ENCODE data around the gene VPREB3. TPM values are rescaled to one million over a fixed set of nuclear protein-coding genes. Genes with fewer than 3 reads are reported as not detected.
A peak's percentile ranks its signal among the peaks of the same experiment; 100 is the strongest.

The VPREB3 gene
- total RNA-seq, 1 experiment from 2014 or later: 642 TPM

- no peaks in the 10 kb centered on the region for H3K9me3 ChIP-seq (ENCODE audit: low read length)
- no peak for DNase-seq
- H3K9me2 ChIP-seq (replicated peaks; ENCODE audit: insufficient read depth, low read length): no peaks in the 10 kb centered on the region
- no peak overlapping the region for H3K4me2 ChIP-seq (ENCODE audit: low read depth, low read length, poor library complexity, severe bottlenecking)
- no peak overlapping the region for H3K9ac ChIP-seq (ENCODE audit: low read length)
- no peak overlapping the region for H3K27ac ChIP-seq (ENCODE audit: low read length)
- peaks cover 47% of the 10 kb centered on the region; the same call in 1 of the 2 replicates for H3K36me3 ChIP-seq (ENCODE audit: insufficient read depth, low read length)
- H3K79me2 ChIP-seq (ENCODE audit: low read length): peaks cover 59% of the 10 kb centered on the region
- no peaks in the 10 kb centered on the region for H3K27me3 ChIP-seq (ENCODE audit: low read length)
- H2AFZ ChIP-seq (ENCODE audit: low read length): no peak overlapping the region
- H3K4me3 ChIP-seq (ENCODE audit: low read length): no peak overlapping the region
- H3K4me1 ChIP-seq (ENCODE audit: low read length): peaks cover 27% of the 10 kb centered on the region
- peaks cover 37% of the 10 kb centered on the region for H4K20me1 ChIP-seq (ENCODE audit: insufficient read depth, low read depth, low read length)
Measured at GRCh38 chr22:23791738-23792645, 37.8 kb upstream of the VPREB3 start.

GRCh38 chr22:23790819-23791737, 36.9 kb upstream of the VPREB3 start:
- H3K4me2 ChIP-seq (ENCODE audit: low read depth, low read length, poor library complexity, severe bottlenecking): no peak overlapping the region
- no peak overlapping the region for H3K9ac ChIP-seq (ENCODE audit: low read length)
- H3K79me2 ChIP-seq (ENCODE audit: low read length): peaks cover 59% of the 10 kb centered on the region
- H2AFZ ChIP-seq (ENCODE audit: low read length): no peak overlapping the region
- H3K27me3 ChIP-seq (ENCODE audit: low read length): no peaks in the 10 kb centered on the region
- peaks cover 33% of the 10 kb centered on the region for H3K4me1 ChIP-seq (ENCODE audit: low read length)
- H3K36me3 ChIP-seq (ENCODE audit: insufficient read depth, low read length): peaks cover 40% of the 10 kb centered on the region; the same call in 1 of the 2 replicates
- no peak overlapping the region for H3K27ac ChIP-seq (ENCODE audit: low read length)
- no peak overlapping the region for H3K4me3 ChIP-seq (ENCODE audit: low read length)
- H3K9me2 ChIP-seq (replicated peaks; ENCODE audit: insufficient read depth, low read length): no peaks in the 10 kb centered on the region
- no peak for DNase-seq
- H4K20me1 ChIP-seq (ENCODE audit: insufficient read depth, low read depth, low read length): peaks cover 37% of the 10 kb centered on the region
- H3K9me3 ChIP-seq (ENCODE audit: low read length): no peaks in the 10 kb centered on the region

GRCh38 chr22:23789638-23790037, 35.4 kb upstream of the VPREB3 start:
- no peak overlapping the region for H3K4me3 ChIP-seq (ENCODE audit: low read length)
- peaks cover 59% of the 10 kb centered on the region for H3K79me2 ChIP-seq (ENCODE audit: low read length)
- H3K27ac ChIP-seq (ENCODE audit: low read length): peak overlapping the region; percentile 92

GRCh38 chr22:23789121-23789520, 34.9 kb upstream of the VPREB3 start:
- no peak overlapping the region for H2AFZ ChIP-seq (ENCODE audit: low read length)
- H3K4me3 ChIP-seq (ENCODE audit: low read length): no peak overlapping the region
- no peaks in the 10 kb centered on the region for H3K27me3 ChIP-seq (ENCODE audit: low read length)
- peaks cover 37% of the 10 kb centered on the region for H4K20me1 ChIP-seq (ENCODE audit: insufficient read depth, low read depth, low read length)
- H3K36me3 ChIP-seq (ENCODE audit: insufficient read depth, low read length): peaks cover 37% of the 10 kb centered on the region; the same call in 1 of the 2 replicates
- H3K79me2 ChIP-seq (ENCODE audit: low read length): peaks cover 59% of the 10 kb centered on the region
- H3K9me2 ChIP-seq (replicated peaks; ENCODE audit: insufficient read depth, low read length): no peaks in the 10 kb centered on the region
- peaks cover 33% of the 10 kb centered on the region for H3K4me1 ChIP-seq (ENCODE audit: low read length)
- no peak for DNase-seq
- H3K4me2 ChIP-seq (ENCODE audit: low read depth, low read length, poor library complexity, severe bottlenecking): peak overlapping the region; percentile 100
- peak overlapping the region; percentile 3 for H3K9ac ChIP-seq (ENCODE audit: low read length)
- no peaks in the 10 kb centered on the region for H3K9me3 ChIP-seq (ENCODE audit: low read length)
- peak overlapping the region; percentile 92 for H3K27ac ChIP-seq (ENCODE audit: low read length)

More at GRCh38 chr22:23789638-23790037, 35.4 kb upstream of the VPREB3 start:
- no peaks in the 10 kb centered on the region for H3K9me2 ChIP-seq (replicated peaks; ENCODE audit: insufficient read depth, low read length)
- peaks cover 37% of the 10 kb centered on the region for H4K20me1 ChIP-seq (ENCODE audit: insufficient read depth, low read depth, low read length)
- H3K4me2 ChIP-seq (ENCODE audit: low read depth, low read length, poor library complexity, severe bottlenecking): peak overlapping the region; percentile 100
- H3K27me3 ChIP-seq (ENCODE audit: low read length): no peaks in the 10 kb centered on the region
- peaks cover 33% of the 10 kb centered on the region for H3K4me1 ChIP-seq (ENCODE audit: low read length)
- H3K9ac ChIP-seq (ENCODE audit: low read length): peak overlapping the region; percentile 3
- DNase-seq: no peak
- no peak overlapping the region for H2AFZ ChIP-seq (ENCODE audit: low read length)
- no peaks in the 10 kb centered on the region for H3K9me3 ChIP-seq (ENCODE audit: low read length)
- H3K36me3 ChIP-seq (ENCODE audit: insufficient read depth, low read length): peaks cover 40% of the 10 kb centered on the region; the same call in 1 of the 2 replicates

- H3K36me3 ChIP-seq (ENCODE audit: insufficient read depth, low read length): peaks cover 32% of the 10 kb centered on the region; the same call in 1 of the 2 replicates
- H2AFZ ChIP-seq (ENCODE audit: low read length): no peak overlapping the region
- H3K9me3 ChIP-seq (ENCODE audit: low read length): no peaks in the 10 kb centered on the region
- H3K4me2 ChIP-seq (ENCODE audit: low read depth, low read length, poor library complexity, severe bottlenecking): peak overlapping the region; percentile 100
- peaks cover 56% of the 10 kb centered on the region for H3K79me2 ChIP-seq (ENCODE audit: low read length)
- peaks cover 37% of the 10 kb centered on the region for H4K20me1 ChIP-seq (ENCODE audit: insufficient read depth, low read depth, low read length)
- DNase-seq: no peak
- peaks cover 33% of the 10 kb centered on the region for H3K4me1 ChIP-seq (ENCODE audit: low read length)
- no peaks in the 10 kb centered on the region for H3K9me2 ChIP-seq (replicated peaks; ENCODE audit: insufficient read depth, low read length)
- H3K9ac ChIP-seq (ENCODE audit: low read length): peak overlapping the region; percentile 92
- H3K27ac ChIP-seq (ENCODE audit: low read length): peak overlapping the region; percentile 92
- peak overlapping the region; percentile 100 for H3K4me3 ChIP-seq (ENCODE audit: low read length)
- no peaks in the 10 kb centered on the region for H3K27me3 ChIP-seq (ENCODE audit: low read length)
Measured at GRCh38 chr22:23787910-23788309, 33.7 kb upstream of the VPREB3 start.

GRCh38 chr22:23787600-23787896, 33.3 kb upstream of the VPREB3 start:
- Histone ChIP-seq H3K9ac (ENCODE audit: low read length) (peak overlapping the region; percentile 92), H3K27ac (ENCODE audit: low read length) (peak overlapping the region; percentile 92), H3K27me3 (ENCODE audit: low read length) (no peaks in the 10 kb centered on the region), H3K9me3 (ENCODE audit: low read length) (no peaks in the 10 kb centered on the region), H3K36me3 (ENCODE audit: insufficient read depth, low read length) (peaks cover 29% of the 10 kb centered on the region; the same call in 1 of the 2 replicates), H3K79me2 (ENCODE audit: low read length) (peaks cover 53% of the 10 kb centered on the region), H3K4me3 (ENCODE audit: low read length) (peak overlapping the region; percentile 100), H3K4me2 (ENCODE audit: low read depth, low read length, poor library complexity, severe bottlenecking) (peak overlapping the region; percentile 100), H3K4me1 (ENCODE audit: low read length) (peaks cover 33% of the 10 kb centered on the region), H4K20me1 (ENCODE audit: insufficient read depth, low read depth, low read length) (peaks cover 37% of the 10 kb centered on the region), H2AFZ (ENCODE audit: low read length) (no peak overlapping the region), H3K9me2 (replicated peaks; ENCODE audit: insufficient read depth, low read length) (no peaks in the 10 kb centered on the region)
- no peak for DNase-seq

- peak within 1 kb of the TSS; percentile 92 for H3K9ac ChIP-seq (ENCODE audit: low read length)
- peak within 1 kb of the TSS; percentile 100 for H3K4me3 ChIP-seq (ENCODE audit: low read length)
- peaks cover 32% of the 10 kb centered on the region for H4K20me1 ChIP-seq (ENCODE audit: insufficient read depth, low read depth, low read length)
- H3K9me2 ChIP-seq (replicated peaks; ENCODE audit: insufficient read depth, low read length): no peaks in the 10 kb centered on the region
- no peaks in the 10 kb centered on the region for H3K9me3 ChIP-seq (ENCODE audit: low read length)
- peak within 1 kb of the TSS; percentile 92 for H3K27ac ChIP-seq (ENCODE audit: low read length)
- H3K4me1 ChIP-seq (ENCODE audit: low read length): peaks cover 33% of the 10 kb centered on the region
- DNase-seq: peak; percentile 95
- H3K36me3 ChIP-seq (ENCODE audit: insufficient read depth, low read length): peaks cover 23% of the 10 kb centered on the region; the same call in 1 of the 2 replicates
- peak within 1 kb of the TSS; percentile 21; the same call in 1 of the 2 replicates for H2AFZ ChIP-seq (ENCODE audit: low read length)
- no peaks in the 10 kb centered on the region for H3K27me3 ChIP-seq (ENCODE audit: low read length)
- H3K79me2 ChIP-seq (ENCODE audit: low read length): peaks cover 47% of the 10 kb centered on the region
- peak within 1 kb of the TSS; percentile 100 for H3K4me2 ChIP-seq (ENCODE audit: low read depth, low read length, poor library complexity, severe bottlenecking)
Measured at GRCh38 chr22:23786752-23787599, 32.8 kb upstream of the VPREB3 start, which contains the start of gene SMARCB1. Gene SMARCB1 (plus strand): TSS chr22:23786966. CDS start chr22:23787170, 204 bp downstream.

All from Karpas-422 (cell line).